Mammary epithelial cell (primary cell): ENCODE measurements around the gene PALD1.

ENCODE experiments used
- CTCF ChIP-seq, 2 donors: IDR thresholded peaks in 1 of 2; conservative IDR thresholded peaks in 1 of 2; 2 replicates each; pipeline ENCODE4 v1.5.1; 2011 to 2012; ENCODE audit warnings: inconsistent platforms in 2 of 2, low read length in 2 of 2, mild to moderate bottlenecking in 2 of 2, control low read depth in 1 of 2, low read depth in 1 of 2; ENCODE audit not compliant: insufficient read depth in 1 of 2; ENCODE audit errors: extremely low read depth in 1 of 2
- EZH2 ChIP-seq: IDR thresholded peaks from 2 replicates; pipeline ENCODE4 v1.6.1; 2012; ENCODE audit warnings: low read length, inconsistent platforms, borderline replicate concordance

- no peak for TF ChIP-seq EZH2
- no peak for TF ChIP-seq CTCF (conservative IDR thresholded peaks at IDR 0.05 in 1 of 2, IDR thresholded peaks at IDR 0.05 in 1 of 2; ENCODE audit: extremely low read depth in 1 of 2, insufficient read depth in 1 of 2, low read depth in 1 of 2, low read length in 2 of 2)
These were observed 113.7 kb downstream of the PALD1 start for GRCh38 chr10:70592186-70592735.
